SK-N-SH (cell line): ENCODE results near the gene DNAH9.

Source experiments
- CHD2 ChIP-seq: fragments of 150-350 bp; IDR thresholded peaks from 2 replicates; pipeline ENCODE4 v1.6.1; 2018; ENCODE audit warnings: low read length; ENCODE audit not compliant: partially characterized antibody
- CTCF ChIP-seq: fragments of 200-600 bp; sonication (generic); IDR thresholded peaks from 2 replicates; pipeline ENCODE4 v1.6.1; 2017; ENCODE audit warnings: antibody characterized with exemption, mild to moderate bottlenecking, moderate library complexity
- GATA2 ChIP-seq: sonication (generic); formaldehyde crosslinking; IDR thresholded peaks from 2 replicates; pipeline ENCODE4 v1.5.0; 2020; ENCODE audit warnings: mild to moderate bottlenecking, missing genetic modification reagents
- NRF1 ChIP-seq: IDR thresholded peaks from 2 replicates; pipeline ENCODE4 v1.6.1; 2012; ENCODE audit warnings: low read depth, mild to moderate bottlenecking, low read length
- POLR2AphosphoS5 ChIP-seq: IDR thresholded peaks from 2 replicates; pipeline ENCODE4 v1.6.1; 2012; ENCODE audit warnings: low read depth, low read length
- RAD21 ChIP-seq: IDR thresholded peaks from 2 replicates; pipeline ENCODE4 v1.6.1; 2012; ENCODE audit warnings: mild to moderate bottlenecking, low read length
- REST ChIP-seq: IDR thresholded peaks from 2 replicates; pipeline ENCODE4 v1.6.1; 2012; ENCODE audit warnings: mild to moderate bottlenecking, low read depth, low read length, moderate library complexity
- RXRA ChIP-seq: IDR thresholded peaks from 2 replicates; pipeline ENCODE4 v1.4.0; 2012; ENCODE audit warnings: low read depth, mild to moderate bottlenecking, borderline replicate concordance
- TEAD4 ChIP-seq: IDR thresholded peaks from 2 replicates; pipeline ENCODE4 v1.4.0; 2012; ENCODE audit warnings: mild to moderate bottlenecking, borderline replicate concordance; ENCODE audit not compliant: insufficient read depth
- YY1 ChIP-seq: IDR thresholded peaks from 2 replicates; pipeline ENCODE4 v1.4.0; 2012; ENCODE audit warnings: low read depth, mild to moderate bottlenecking

DNA sequence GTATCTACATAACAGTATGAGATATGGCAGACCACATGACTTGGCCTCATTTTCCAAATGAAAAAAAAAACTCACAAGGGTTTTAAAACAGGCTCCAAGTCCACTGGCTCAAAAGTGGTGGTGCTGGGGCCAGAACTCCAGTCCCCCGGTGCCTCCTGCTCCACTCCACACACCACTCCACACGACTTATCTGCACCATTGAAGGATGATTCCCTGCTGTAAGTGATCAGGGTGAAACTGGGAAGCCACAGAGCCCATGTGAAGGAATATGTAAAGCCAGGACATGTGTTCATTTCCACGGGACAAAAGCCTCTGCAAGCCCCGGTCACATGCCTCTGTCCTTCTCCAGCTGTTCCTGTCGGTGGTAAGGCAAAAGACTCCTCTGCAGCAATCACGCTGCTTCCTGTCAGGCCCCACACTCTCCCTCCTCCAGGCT, 301.8 kb downstream of the DNAH9 start:
- TF ChIP-seq YY1 = no peak
- no peak for TF ChIP-seq CHD2
- no peak for TF ChIP-seq GATA2 (CRISPR knock-in tag)
- TF ChIP-seq REST = no peak
- TF ChIP-seq RAD21 = no peak
- TF ChIP-seq POLR2AphosphoS5 = no peak
- TF ChIP-seq RXRA = no peak
- no peak for TF ChIP-seq NRF1
- TF ChIP-seq CTCF = no peak
- TF ChIP-seq TEAD4 = no peak
